HG02970 (cell line): ENCODE results near the gene ZNF525.
"Not testable (repeated sequence)": the region's sequence is repeated elsewhere in the genome, so short reads cannot be mapped to it uniquely, and the experiment has no call there.

Experiments used
- ATAC-seq: cut with Tn5 transposase; IDR thresholded peaks from one replicate; pipeline ENCODE4 v1.9.1; 2021; ENCODE audit warnings: mild to moderate bottlenecking, moderate library complexity, moderate number of reproducible peaks; ENCODE audit not compliant: unreplicated experiment, low FRiP score

The ZNF525 gene

DNA sequence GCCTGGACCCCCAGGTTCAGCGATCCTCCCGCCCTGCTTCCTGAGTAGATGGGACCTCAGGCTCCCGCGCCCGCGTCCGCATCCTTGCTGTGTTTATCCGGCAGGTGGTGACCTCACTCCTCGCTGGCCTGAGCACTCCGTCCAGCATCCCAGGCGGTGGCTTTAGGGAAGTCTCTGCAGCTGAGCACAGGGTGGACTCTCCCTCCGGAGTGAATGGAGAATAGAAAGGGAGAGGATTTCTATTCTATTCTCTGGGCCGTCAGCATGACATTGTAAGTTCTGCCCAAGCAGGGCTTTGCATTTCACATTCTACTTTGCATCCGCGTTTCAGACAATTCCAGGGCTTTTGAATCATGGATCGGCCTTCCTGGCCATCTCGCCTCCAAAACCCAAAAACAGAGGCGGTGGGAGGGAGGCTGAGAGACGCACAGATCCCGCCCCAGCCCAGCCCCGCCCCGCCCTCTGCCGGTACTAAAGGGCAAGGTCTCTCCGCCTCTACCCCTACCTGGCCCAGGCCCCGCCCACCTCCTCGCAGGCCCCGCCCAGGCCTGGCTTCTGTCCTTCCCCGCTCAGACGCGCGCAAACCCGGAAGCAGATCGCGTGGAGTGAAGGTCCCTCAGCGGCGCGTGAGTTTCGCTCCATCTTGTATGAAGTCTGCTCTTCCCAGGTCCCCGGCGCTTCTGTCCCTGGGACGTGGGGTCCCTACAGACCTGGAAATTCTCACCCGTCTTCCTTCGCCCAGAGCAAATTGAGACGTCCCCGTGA, at the start of gene ZNF525:
ZNF525 (plus strand) TSS at position 572 of the 765 bp plus-strand sequence. CDS start 6,577 bp downstream, outside the sequence.
- peak; percentile 97 for ATAC-seq

DNA sequence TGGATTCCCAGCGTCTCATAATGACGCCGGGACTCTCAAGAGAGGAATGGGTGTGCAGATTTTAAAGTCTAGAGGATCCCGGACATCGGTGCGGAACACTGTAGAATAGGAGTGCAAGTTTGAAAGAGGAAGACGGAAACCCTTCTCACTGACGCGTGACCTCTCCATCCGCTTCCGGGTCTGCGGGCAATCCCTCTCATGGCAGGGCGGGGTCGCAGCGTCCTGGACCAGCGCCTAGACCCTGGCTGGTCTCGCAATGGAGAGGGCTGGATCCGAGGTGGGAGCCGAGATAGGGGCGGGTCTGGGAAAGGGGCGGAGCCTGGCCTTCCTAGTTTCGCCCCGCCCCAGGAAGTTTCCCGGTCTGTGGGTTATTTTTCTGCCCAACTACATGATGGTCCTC, 36.5 kb upstream of the ZNF525 start:
- no peak for ATAC-seq

DNA sequence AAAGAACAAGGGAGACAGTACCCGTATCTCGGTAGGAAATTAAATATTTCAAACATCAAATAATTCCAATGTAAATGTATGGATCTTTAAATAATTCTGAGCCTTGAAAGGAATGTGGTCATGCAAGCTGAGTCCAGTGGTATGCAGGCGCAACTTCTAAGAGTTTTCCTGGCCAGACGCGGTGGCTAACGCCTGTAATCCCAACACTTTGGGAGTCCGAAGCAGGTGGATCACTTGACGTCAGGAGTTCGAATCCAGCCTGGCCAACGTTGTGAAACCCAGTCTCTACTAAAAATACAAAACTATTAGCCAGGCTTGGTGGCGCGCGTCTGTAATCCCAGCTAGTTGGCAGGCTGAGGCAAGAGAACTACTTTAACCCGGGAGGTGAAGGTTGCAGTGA, 33.0 kb upstream of the ZNF525 start:
- no peak for ATAC-seq

DNA sequence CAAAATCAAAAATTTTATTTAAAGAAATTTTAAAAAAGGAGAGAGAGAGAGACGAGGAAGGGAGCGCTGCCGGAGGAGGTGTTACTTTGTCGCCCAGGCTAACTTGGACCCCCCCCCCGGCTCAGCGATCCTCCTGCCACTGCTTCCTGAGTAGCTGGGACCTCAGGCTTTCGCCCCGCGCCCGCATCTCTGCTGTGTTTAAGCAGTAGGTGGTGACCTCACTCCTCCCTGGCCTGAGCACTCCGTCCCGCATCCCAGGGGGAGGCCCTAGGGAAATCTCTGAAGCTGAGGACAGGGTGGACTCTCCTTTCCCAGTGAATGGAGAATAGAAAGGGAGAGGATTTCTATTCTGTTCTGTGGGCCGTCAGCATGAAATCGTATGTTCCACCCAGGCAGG, 32.4 kb upstream of the ZNF525 start:
- ATAC-seq: no peak

DNA sequence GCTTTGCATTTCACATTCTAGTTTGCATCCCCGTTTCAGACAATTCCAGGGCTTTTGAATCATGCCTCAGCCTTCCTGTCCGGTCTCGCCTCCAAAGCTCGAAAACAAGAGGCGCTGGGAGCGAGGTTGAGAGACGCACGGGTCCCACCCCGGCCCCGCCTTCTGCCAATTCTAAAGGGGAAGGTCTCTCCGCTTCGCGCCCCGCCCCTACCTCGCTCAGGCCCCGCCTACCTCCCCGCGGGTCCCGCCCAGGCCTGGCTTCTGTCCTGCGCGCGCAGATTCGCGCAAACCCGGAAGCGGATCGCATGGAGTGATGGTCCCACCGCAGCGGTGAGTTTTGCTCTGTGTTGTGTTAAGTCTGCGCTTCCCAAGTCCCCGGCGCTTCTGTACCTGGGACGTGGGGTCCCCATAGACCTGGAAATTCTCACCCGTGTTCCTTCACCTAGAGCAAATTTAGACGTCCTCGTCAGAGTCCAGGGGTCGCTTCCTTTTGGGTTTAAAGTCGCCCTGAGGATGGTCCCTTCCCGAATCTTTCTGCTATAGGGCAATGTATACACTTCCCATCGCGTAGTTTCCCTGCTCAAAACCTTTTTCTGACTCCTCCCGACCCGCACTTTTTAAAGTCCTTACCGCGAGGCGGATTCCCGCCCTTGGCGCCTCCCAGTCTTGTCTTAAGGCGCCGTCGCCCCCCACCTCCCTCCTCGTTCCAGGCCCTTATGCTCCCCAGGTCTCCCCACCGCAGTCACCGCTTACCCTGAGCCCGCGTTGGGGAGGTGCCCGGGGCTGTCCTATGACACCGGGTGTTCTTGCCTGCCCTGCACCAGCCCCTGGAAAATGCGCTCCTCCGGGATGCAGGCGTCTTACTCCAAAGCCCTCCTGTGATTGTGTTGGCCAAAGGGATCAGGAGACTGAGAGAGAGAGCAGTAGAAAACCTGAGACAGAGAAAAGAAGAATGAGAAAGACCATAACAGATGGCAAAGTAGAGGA, 31.7 kb upstream of the ZNF525 start, which contains the start of gene ZNF845:
ZNF845 (plus strand) TSS at position 287 of the 987 bp plus-strand sequence. CDS start 7,559 bp downstream, outside the sequence.
- peak; percentile 99 for ATAC-seq

DNA sequence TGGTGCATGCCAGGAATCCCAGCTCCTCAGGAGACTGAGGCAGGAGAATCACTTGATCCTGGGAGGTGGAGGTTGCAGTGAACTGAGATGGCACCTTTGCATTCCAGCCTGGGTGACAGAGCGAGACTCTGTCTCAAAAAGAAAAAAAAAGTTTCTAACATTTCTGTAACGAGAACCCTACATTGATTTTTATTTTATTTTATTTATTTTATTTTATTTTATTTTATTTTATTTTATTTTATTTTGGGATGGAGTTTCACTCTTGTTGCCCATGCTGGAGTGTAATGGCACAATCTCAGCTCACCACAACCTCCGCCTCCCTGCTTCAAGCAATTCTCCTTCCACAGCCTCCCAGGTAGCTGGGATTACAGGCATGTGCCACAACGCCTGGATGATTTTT, 21.1 kb upstream of the ZNF525 start:
- ATAC-seq: not testable (repeated sequence)

DNA sequence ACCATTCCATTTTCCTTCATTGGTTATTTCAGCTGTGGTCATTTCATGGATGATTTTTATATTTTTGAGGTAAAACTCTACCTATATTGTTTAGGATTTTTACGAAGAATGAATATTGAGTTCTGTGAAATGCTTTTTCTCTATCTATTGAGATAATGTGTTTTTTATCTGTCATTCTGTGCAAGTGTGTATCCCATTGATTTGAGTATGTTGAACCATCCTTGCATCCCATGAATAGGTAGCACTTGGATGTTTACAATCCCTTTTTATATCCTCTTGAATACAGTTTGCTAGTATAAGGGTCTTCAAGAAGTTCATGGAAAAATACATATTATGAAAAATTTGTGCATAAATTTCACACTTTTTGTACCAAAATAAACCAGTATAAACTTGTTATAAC, 9.8 kb upstream of the ZNF525 start:
- ATAC-seq: no peak

DNA sequence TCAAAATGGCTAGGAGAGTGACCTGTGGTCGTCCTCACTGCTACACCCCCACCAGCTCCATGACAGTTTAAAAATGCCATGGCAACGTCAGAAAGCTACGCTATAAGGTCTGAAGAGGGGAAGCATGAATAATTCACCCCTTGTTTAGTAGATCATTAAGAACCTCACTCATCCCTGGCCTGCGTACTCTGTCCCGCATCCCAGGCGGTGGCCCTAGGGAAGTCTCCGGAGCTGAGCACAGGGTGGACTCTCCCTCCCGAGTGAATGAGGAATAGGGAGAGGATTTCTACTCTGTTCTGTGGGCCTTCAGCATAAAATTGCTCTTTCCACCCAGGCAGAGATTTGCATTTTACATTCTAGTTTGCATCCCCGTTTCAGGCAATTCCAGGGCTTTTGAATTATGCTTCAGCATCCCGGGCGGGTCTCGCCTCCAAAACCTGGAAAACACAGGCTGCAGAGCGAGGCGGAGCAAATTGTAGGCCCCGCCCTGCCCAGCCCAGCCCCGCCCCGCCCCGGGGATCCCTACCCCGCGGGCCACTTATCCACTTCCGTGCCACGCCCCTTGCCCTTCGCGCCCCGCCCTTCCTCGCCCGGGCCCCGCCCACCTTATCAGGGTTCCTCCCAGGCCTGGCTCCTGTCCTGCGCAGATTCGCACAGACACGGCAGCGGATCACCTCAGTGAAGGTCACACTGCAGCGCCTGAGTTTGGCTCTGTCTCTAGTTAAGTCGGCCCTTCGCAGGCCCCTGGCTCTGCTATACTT, 7.5 kb upstream of the ZNF525 start:
- ATAC-seq: no peak

DNA sequence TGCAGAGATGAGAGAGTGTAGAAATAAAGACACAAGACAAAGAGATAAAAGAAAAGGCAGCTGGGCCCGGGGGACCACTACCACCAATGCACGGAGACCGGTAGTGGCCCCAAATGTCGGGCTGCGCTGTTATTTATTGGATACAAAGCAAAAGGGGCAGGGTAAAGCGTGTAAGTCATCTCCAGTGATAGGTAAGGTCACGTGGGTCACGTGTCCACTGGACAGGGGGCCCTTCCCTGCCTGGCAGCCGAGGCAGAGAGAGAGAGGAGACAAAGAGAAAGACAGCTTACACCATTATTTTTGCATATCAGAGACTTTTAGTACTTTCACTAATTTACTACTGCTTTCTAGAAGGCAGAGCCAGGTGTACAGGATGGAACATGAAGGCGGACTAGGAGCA, 5.4 kb upstream of the ZNF525 start:
- ATAC-seq: not testable (repeated sequence)

DNA sequence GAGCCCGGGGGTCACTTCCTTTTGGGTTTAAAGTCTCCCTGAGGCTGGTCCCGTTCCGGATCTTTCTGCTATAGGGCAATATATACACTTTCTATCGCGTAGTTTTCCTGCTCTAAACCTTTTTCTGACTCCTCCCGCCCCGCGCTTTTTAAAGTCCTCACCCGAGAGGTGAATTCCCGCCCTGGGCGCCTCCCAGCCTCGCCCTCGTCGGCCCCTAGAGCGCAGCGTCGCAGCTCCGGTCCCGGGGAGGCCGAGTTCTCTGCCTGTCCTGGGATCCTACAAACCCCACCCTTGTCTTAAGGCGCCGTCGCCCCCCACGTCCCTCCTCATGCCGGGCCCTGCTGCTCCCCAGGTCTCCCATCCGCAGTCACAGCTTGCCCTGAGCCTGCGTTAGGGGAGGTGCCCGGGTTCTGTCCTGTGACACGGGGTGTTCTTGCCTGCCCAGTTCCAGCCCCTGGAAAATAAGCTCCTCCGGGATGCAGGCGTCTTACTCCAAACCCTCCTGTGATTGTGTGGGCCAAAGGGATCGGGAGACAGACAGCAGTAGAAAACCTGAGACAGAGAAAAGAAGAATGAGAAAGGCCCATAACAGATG, 491 bp downstream of the ZNF525 start:
- peak; percentile 28 for ATAC-seq

DNA sequence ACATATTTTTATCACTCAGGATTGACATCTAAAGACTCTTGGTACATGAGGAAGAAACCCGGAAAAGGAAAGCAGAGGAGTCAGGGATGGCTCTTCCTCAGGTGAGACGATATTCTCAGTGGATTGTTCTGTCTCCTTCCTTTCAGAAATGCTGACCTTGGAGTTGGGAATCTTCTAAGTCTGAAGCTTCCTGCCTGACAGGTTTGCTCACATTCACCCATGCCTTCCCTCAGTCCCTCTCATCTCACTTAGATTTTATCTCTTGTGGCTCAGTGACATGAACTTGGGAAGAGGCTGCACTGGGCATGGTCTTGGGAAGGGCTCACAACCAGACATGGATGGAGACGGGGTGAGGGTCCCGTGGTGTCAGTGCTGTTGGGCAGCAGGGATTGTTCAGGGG, 6.7 kb downstream of the ZNF525 start:
- no peak for ATAC-seq

DNA sequence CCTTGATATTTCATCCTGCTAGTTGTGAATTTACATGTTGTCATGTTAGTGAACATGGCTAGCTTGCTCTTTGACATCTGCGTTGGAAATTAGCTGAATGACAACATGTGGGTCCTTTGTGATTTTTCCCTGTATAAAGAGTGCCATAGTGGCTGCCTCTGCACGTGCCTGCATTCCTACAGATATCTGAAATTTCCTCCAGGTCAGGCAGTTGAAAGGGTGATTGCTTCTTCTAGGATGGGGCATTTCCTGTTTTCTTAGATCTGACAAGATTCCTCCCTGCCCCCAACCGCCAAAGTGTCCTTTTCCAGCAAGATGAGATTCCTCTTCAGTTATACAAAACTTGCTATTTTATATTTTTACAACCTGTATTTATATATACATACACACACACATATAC, 8.8 kb downstream of the ZNF525 start:
- no peak for ATAC-seq

DNA sequence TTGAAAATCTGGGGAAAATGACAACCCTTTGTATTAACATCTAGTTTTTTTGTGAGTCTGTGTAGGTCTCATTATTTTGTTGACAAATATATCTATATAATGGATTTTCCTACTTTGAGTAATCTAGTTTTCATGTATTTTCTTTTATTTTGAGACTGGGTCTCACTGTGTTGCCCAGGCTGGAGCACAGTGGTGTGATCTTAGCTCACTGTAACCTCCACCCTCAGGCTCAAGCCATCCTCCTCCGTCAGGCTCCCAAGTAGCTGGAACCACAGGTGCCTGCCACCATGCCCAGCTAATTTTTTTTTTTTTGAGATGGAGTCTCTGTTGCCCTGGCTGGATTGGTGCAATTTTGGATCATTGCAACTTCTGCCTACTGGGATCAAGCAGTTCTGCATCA, 9.2 kb downstream of the ZNF525 start:
- ATAC-seq: no peak

DNA sequence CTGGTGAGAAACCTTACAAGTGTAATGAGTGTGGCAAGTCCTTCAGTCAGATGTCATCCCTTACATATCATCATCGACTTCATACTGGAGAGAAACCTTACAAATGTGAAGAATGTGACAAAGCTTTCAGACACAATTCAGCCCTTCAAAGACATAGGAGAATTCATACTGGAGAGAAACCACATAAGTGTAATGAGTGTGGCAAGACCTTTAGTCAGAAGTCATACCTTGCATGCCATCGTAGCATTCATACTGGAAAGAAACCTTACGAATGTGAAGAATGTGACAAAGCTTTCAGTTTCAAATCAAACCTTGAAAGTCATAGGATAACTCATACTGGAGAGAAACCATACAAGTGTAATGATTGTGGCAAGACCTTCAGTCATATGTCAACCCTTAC, 15.9 kb downstream of the ZNF525 start:
- ATAC-seq: no peak

DNA sequence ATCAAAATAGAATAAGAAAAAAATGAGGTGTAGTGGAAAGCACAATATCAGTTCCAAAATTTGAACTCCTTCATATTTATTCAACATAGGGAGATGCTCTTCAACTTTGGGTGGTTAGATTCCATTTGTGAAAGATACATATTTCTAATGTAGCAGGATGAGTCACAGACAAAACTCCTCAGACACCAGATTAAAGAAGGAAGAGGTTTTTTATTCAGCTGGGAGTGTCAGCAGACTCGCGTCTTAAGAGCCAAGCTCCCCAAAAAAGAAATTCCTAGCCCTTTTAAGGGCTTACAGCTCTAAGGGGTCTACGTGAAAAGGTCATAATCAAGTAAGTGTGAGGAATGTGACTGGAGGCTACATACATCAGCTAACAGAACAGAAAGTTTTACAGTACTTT, 22.7 kb downstream of the ZNF525 start:
- no peak for ATAC-seq

DNA sequence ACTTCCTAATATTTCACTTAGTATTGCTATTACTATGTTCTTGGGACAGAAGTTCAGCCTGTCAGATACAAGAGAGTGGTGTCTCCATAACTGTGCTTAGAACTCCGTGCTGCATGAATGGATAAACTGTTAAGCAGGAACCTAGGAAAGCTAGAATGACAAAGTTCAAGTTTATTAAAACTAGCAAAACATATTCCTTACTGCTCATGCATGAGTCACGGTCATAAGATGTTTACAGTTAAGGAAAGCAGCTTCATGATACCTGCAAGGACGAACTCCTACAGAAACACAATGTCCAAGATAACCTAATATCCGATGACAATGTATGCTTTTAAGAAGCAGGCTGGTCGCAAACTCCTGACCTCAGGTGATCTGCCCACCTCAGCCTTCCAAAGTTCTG, 23.4 kb downstream of the ZNF525 start:
- no peak for ATAC-seq

DNA sequence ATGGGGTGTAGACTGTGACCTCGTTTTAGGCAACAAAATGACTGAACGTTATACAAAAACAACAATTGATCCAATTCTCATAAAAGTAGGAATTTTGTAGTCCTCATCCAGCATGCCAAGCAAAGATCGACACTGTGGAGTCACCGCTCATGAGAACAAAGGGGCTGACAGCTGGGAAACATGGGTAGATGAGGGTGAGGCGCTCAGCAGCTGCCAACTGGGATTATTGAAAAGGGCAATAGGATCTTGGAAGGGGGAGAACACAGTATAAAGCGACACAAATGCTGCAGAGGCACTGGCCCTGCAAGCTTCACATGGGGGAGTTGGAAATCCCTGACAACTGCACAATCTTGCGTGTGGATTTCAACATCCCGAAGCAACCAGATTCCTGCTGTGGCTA, 24.1 kb downstream of the ZNF525 start:
- no peak for ATAC-seq

DNA sequence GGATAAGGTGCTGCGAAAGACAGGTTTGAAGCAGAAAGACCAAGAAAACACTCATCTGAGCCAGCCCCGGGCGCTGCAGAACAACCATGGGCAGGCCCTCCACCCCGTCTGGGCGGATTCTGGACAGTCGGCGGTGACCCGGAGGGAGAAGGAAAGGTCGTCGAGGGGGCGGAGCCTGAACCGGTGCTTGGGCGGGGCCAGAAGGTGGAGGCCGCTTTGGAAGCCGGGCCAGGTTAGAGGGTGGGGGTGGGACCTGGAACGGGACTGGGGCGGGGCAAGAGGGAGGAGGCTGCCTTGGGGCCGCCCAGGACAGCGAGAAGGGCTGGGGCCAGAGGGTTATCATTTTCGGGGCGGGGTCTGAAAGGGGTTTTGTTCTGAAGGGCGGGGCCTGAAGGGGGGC, 24.5 kb downstream of the ZNF525 start:
- ATAC-seq: no peak

DNA sequence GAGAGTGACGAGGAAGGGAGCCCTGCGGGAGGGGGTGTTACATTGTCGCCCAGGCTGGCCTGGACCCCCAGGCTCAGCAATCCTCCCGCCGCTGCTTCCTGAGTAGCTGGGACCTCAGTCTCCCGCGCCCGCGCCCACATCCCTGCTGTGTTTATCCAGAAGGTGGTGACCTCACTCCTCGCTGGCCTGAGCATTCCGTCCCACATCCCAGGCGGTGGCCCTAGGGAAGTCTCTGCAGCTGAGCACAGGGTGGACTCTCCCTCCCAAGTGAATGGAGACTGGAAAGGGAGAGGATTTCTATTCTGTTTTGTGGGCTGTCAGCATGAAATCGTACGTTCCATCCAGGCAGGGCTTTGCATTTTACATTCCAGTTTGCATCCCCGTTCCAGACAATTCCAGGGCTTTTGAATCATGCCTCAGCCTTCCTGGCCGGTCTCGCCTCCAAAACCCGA, 29.0 kb downstream of the ZNF525 start:
- peak; percentile 16 for ATAC-seq
